ENCODE data around the gene WNK4.
A peak's percentile ranks its signal among the peaks of the same experiment; 100 is the strongest.

The WNK4 gene

DNA sequence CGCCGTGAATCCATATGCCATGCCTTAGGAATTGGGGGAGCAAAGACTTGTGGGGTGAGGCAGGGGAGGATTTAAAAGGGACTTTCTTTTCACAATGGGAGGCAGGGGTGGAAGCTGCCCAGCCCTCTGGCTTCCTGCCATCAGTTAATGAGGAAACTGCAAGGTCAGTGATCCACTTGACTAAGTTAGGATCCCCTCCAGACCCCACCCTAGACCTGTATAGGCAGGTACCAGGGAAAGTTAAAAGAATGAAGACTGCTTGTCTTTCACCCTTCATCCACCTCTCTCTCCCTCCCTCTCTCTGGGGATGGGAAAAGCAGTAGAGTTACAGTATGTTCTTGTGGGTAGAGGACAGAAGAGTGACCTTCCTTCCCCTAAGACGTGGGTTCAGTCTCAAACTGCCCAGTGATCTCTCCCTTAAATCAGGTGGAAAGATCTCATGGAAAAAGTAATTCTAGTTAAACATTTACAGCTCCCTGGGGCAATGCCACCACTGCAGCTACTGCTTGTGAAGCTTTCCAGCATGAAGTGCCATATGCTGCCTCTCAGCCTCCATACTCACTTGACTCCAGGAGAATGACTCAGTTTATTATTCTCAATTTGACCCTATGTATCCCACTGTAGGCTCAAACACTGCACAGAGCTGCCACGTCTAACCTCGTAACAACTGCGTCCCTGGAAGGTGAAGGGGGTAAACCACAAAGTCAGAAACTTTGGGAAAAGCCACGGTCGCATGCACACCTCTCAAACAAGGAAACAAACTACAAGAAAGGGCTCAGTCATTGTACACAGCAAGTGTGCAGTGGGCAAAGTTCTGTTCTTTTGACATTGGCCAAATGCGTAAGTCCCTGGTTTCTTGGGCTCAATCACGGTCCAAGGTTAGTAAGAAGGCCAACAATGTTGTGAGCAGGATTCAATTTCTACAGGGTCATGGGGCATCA lies 16.9 kb downstream of the WNK4 start:
- ATAC-seq: no peak

DNA sequence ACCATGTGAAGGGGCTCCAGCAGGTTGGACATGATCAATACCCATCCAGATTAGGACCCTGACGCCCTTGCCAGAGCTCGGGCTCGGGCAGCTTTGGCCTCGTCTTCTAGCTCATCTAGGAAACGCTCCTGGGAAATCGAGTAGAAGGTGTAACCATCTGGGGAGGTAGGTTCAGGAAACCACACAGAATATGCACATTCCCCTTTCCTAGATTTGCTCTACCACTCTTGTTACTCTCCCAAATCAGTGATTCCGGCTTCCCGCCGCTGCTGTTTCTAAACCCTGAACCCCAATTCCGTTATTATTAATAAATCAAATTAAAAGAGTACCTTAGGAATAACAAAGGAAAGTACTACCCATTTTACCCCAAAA lies 17.6 kb downstream of the WNK4 start:
- no peak for ATAC-seq

DNA sequence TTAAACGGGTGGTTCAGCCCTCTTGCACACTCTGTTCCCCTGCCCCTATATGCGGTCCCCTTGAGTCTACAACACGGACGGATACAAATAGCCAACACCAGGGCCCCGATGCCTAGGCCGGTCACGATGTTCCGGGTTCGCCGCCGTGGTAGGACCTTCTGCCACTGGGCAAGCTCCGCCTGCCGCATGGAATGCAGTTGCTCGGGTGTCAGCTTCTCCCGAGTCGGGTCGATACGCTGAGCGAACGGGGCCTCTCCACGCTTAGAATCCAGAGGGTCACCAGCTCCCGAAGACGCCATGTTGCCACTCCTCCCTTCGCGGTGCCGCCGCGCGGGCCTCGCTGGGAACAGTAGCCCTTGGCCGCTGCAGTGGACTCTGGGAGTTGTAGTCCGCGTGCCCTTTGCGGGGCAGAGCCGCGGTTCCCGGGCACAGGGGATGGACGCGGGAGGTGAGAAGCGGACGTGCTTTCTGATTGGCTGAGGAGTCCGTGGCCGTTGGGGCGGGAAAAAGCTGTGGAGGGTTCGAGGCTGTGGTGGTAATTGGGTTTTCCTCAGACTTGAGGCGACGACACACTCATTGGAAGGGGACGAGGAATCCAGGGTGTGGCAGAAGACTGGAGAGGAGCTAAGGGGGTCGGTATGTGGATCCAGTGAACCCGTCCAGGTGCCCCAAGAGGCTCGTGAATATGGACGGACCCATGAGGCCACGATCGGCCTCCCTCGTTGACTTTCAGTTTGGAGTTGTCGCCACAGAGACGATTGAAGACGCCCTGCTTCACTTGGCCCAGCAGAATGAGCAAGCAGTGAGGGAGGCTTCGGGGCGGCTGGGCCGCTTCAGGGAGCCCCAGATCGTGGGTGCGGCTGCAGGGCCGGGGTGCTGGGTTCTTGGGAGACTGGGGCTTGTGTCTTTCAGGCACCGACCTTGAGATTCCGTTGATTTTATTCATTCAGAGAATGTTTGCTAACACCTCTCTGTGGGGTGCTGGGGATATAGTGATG lies 18.3 kb downstream of the WNK4 start, which contains the start of the genes CNTD1 and COA3:
Gene CNTD1, plus strand, starts transcription at position 479 of the 998 bp plus-strand sequence. Its CDS starts 207 bp downstream, at position 686.
Gene COA3, minus strand, starts transcription at position 322 of the 998 bp plus-strand sequence. Its CDS starts 23 bp downstream, at position 299.
- peak; percentile 99 to 100 for ATAC-seq

- ATAC-seq: no peak
Observed at GRCh38 chr17:42803074-42803883, 22.9 kb downstream of the WNK4 start.

GRCh38 chr17:42804918-42805367 lies 24.5 kb downstream of the WNK4 start:
- no peak for ATAC-seq

GRCh38 chr17:42806249-42806648 lies 25.8 kb downstream of the WNK4 start:
- no peak for ATAC-seq

DNA sequence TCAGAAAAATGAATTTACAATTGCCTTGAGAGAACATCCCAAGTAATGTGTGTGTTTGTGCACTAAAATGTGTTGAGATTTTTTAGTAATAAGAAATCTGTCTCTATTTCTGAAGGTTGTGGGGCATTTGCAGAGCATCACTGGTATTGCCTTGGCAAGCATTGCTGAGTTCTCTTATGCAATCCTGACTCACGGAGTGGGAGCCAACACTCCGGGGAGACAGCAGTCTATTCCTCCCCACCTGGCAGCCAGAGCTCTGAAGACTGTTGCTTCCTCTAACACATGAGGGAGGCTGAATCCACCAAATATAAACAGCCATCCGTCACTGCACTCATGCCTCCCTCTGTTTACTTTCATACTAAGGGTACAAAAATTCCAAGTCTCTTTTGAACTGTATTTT lies 28.8 kb downstream of the WNK4 start:
- ATAC-seq: no peak

DNA sequence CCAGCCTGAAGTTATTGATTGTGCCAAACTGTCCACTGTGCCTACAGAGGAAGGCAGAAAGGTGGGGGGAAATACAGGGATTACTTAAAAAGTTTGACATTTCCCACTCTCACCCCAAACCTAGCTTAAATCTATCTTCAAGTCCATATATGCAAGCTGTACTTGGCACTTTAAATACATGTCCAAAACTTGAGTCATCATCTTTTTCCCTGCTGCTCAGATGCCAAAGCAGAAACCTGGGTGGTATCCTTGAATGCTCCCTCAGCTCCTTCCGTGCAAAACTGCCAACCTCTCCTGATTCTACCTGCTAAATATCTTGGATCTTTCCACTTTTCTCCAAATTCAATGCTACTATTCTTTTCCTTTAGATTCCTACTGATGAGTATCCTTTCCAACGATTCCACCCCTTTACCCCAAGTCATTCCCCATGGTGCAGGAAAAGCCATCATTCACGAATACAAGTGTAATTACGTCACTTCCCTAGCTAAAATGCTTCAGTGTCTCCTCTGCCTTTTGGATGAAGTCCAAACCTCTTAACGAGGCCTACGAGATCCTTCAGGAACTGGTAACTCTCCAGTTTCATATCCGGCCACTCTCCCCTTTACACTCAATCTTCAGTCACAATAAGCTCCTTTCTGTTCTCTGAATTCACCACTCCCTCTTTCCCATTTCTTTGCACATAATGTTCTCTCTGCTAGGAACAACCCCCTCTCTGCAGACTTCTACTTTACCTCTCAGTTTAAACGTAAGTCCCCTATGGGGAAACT lies 34.4 kb downstream of the WNK4 start:
- ATAC-seq: no peak

- ATAC-seq: no peak
Observed at GRCh38 chr17:42817866-42818265, 37.5 kb downstream of the WNK4 start.

GRCh38 chr17:42818379-42818778 lies 38.0 kb downstream of the WNK4 start:
- ATAC-seq: no peak

DNA sequence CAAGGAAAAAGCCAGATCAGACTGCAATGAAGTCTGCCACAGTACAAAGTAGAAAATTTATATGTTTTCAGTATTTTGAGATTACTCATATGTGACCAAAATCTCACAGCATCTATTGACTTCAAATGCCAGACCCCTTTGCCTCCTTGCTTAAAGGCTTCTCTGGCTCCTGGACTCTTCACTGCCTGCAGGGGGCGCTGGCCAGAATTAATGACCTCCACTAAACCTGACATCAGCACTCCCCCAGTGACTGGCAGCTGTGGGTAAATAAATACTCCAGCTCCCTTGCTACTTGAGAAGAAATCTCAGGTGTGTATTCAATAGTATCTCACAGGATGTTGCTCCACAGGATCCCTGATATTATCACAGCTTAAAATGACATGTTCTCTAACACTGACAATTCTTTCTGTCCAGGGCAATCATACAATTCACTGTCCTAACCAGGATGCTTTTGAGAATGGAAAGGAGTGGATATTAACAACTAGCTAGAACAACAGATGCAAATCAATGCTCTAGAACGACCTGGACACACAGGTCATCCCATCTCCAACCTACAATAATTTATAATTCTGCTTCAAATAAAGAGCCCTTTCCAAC lies 39.6 kb downstream of the WNK4 start:
- peak; percentile 30 to 44 for ATAC-seq

GRCh38 chr17:42821176-42821575 lies 40.8 kb downstream of the WNK4 start:
- ATAC-seq: no peak

- no peak for ATAC-seq
Observed at GRCh38 chr17:42827472-42827871, 47.1 kb downstream of the WNK4 start.

DNA sequence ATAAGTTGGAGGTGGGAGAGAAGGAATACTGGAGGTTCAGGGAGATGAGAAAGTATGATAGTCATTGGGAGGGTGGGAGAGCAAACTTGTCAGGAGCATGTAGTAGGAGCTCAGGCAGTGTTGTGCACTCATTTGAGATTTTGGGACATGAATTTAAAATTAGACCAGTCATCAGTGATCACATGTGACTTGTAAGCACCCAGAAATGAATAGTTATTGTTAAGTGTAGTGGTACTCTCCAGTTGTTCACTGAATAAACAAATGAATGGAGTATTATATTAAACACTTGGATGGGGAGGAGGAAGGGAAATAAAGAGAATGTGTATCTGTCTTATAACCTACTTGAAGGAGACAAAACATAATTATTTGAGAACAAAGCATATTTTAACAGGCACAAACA lies 50.6 kb downstream of the WNK4 start:
- no peak for ATAC-seq

GRCh38 chr17:42832213-42832933 lies 52.0 kb downstream of the WNK4 start:
- ATAC-seq: peak; percentile 55 to 69

GRCh38 chr17:42832934-42833766 lies 52.7 kb downstream of the WNK4 start, which contains the start of gene PSME3:
TSS of gene PSME3 (plus strand) at chr17:42833397. CDS start at chr17:42833632, 235 bp downstream.
- ATAC-seq: peak; percentile 87 to 88

DNA sequence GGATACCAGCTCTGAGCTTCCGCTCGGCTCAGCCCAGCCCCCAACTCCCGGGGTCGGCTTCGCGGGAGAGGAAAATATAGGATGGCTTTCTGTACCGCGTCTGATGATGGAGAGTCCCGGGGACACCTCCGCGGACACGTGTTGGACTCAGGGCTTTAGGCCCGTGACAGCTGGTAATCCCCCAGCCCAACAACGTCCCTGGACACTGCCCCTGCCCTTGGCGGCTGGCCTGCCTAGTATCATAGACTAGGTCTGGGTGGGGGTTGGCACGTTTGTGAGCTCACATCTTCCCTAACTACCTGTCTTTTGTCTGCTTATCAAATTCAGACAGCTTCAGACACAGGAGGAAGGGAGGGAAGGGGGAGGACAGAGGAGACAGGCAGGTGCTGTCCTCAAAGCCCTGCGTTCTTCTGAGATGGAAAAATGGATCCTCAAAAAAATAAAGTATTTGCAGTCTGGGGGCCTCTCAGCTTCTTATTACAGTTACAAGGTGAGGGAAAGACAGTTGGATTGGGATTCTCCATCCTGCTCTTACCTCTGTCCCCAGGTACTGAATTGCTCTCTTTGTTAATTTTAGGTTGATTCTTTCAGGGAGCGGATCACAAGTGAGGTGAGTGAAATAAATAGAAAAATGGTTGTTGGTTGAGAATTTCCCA lies 53.5 kb downstream of the WNK4 start:
- no peak for ATAC-seq

DNA sequence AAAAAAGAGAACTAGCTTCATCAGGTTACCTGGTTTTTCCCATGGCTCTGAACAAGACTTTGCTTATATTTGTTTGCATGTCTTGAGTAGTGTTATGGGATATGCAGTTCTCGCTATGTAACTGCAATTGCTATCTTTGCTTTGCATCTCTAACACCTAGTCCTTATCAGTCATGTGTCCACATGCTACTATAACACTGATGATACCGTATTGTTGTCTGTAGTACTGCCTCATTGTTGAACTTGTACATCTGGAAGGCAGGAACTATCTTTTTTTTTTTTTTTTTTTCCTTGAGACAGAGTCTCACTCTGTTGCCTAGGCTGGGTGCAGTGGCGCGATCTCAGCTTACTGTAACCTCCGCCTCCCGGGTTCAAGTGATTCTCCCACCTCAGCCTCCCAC lies 55.3 kb downstream of the WNK4 start:
- no peak for ATAC-seq

Measured in activated CD4-positive, CD25-positive, alpha-beta regulatory T cell treated with anti-CD3 and anti-CD28 coated beads, Interleukin-2, amount 50 U/mL, for 24 hours (primary cell).